ENCODE data around the gene SLC44A2. TPM values are rescaled to one million over a fixed set of nuclear protein-coding genes. Genes with fewer than 3 reads are reported as not detected.

Gene SLC44A2
- total and polyA plus RNA-seq, 3 experiments from 2014 or later, result 70.5 to 285 (median 88.2) TPM

DNA sequence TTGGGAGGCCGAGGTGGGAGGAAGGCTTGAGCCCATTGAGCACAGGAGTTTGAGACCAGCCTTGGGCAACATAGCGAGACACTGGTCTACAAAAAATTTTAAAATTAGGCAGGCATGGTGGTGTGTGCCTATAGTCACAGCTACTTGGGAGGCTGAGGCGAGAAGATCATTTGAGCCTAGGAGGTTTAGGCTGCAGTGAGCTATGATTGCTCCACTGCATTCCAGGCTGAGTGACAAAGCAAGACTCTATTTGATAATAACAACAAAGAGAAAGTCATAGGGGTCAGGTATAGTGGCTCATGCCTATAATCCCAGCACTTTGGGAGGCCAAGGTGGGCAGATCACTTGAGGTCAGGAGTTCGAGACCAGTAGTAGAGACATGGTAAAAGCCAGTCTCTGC is 4.6 kb upstream of the SLC44A2 start:
- no peak overlapping the region for H3K4me3 ChIP-seq (ENCODE audit: low read length)
- ChIA-PET CTCF (interaction anchor here (2.0 to 5.2 kb wide), 2 partner anchors 17 to 24 kb away, joined by 7 to 19 read pairs; no protein-coding TSS in a partner anchor), POLR2A (no interaction called here)
- H3K36me3 ChIP-seq (ENCODE audit: insufficient read depth, low read length), result peaks cover 6% of the 10 kb centered on the region
- H3K9me3 Mint-ChIP-seq, result no peaks in the 10 kb centered on the region
- peaks cover 38 to 64% (median 59%) of the 10 kb centered on the region in 3 donors for H3K4me1 Mint-ChIP-seq
- peaks cover 38% of the 10 kb centered on the region for H3K4me1 ChIP-seq (ENCODE audit: insufficient read depth, low read length)
- peaks cover 0 to 38% (median 2%) of the 10 kb centered on the region in 3 donors for H3K36me3 Mint-ChIP-seq
- no peak overlapping the region for H3K4me3 Mint-ChIP-seq
- H3K27ac Mint-ChIP-seq, result peak overlapping the region in 6 of 8 donors; percentile 13 to 80 (median 63)
- H3K27me3 Mint-ChIP-seq, result no peaks in the 10 kb centered on the region
- H3K9me3 ChIP-seq (ENCODE audit: low read length), result no peaks in the 10 kb centered on the region
- no peak for DNase-seq
- no peak overlapping the region for H3K27ac ChIP-seq (ENCODE audit: low read depth, low read length)
- H3K27me3 ChIP-seq (ENCODE audit: insufficient read depth, low read length, poor library complexity, severe bottlenecking), result no peaks in the 10 kb centered on the region

DNA sequence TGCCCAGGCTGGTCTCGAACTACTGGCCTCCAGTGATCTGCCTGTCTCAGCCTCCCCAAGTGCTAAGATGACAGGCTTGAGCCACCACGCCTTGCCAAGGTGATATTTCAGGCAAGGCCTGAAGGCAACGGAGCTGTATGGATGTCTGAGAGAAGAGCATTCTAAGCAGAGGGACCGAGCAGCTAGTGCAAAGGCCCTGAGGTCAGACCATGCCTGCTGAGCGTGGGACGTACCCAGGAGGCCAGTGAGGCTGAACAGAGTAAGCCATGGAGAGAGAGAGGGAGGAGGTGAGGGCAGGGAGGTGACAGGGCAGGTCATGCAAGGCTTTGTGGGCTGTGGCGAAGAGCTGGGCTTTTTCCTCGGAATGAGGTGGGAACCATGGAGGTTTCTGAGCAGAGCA is 3.4 kb upstream of the SLC44A2 start:
- Mint-ChIP-seq H3K27me3 (no peaks in the 10 kb centered on the region), H3K36me3 (peaks cover 0 to 40% (median 2%) of the 10 kb centered on the region in 3 donors), H3K4me1 (peaks cover 41 to 58% (median 53%) of the 10 kb centered on the region in 3 donors), H3K27ac (peak overlapping the region in 7 of 8 donors; percentile 32 to 97 (median 80)), H3K4me3 (peak overlapping the region in 2 of 7 donors; percentile 2 to 53), H3K9me3 (no peaks in the 10 kb centered on the region)
- Histone ChIP-seq H3K4me1 (ENCODE audit: insufficient read depth, low read length) (peaks cover 30% of the 10 kb centered on the region), H3K27me3 (ENCODE audit: insufficient read depth, low read length, poor library complexity, severe bottlenecking) (no peaks in the 10 kb centered on the region), H3K27ac (ENCODE audit: low read depth, low read length) (no peak overlapping the region), H3K9me3 (ENCODE audit: low read length) (no peaks in the 10 kb centered on the region), H3K4me3 (ENCODE audit: low read length) (no peak overlapping the region), H3K36me3 (ENCODE audit: insufficient read depth, low read length) (peaks cover 6% of the 10 kb centered on the region)
- ChIA-PET POLR2A (no interaction called here), CTCF (interaction anchor here (0.8 to 2.2 kb wide), 2 partner anchors 10 to 23 kb away, joined by 3 to 7 read pairs; no protein-coding TSS in a partner anchor)
- DNase-seq, result no peak

DNA sequence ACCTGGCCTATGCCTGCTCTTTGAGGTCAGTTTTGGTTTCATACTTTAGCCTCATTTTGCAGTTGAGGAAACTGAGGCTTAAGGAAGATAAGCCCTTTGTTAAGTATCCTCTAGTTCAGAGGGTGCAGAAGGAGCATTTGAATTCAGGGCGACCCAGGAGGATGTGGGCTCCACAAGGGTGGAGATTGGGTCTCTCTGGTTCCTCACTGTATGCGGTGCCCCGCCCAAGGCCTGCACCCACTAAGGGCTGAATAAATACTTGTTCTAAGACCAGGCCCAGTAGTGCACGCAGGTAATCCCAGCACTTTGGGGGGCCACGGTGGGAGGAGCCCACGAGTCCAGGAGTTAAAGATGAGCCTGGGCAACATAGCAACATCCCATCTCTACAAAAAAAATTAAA is 768 bp upstream of the SLC44A2 start:
- no peaks in the 10 kb centered on the region for H3K27me3 ChIP-seq (ENCODE audit: insufficient read depth, low read length, poor library complexity, severe bottlenecking)
- Mint-ChIP-seq H3K9me3 (no peaks in the 10 kb centered on the region), H3K4me3 (peak overlapping the region in 6 of 7 donors; percentile 13 to 82 (median 41)), H3K27me3 (no peaks in the 10 kb centered on the region), H3K27ac (peak overlapping the region; percentile 68 to 87 (median 84)), H3K4me1 (peaks cover 33 to 48% (median 43%) of the 10 kb centered on the region in 3 donors), H3K36me3 (peaks cover 0 to 46% (median 10%) of the 10 kb centered on the region in 3 donors)
- no peak overlapping the region for H3K4me3 ChIP-seq (ENCODE audit: low read length)
- peak in 1 of 5 donors; percentile 23 for DNase-seq
- peaks cover 30% of the 10 kb centered on the region for H3K4me1 ChIP-seq (ENCODE audit: insufficient read depth, low read length)
- H3K36me3 ChIP-seq (ENCODE audit: insufficient read depth, low read length), result peaks cover 15% of the 10 kb centered on the region
- H3K9me3 ChIP-seq (ENCODE audit: low read length), result no peaks in the 10 kb centered on the region
- ChIA-PET CTCF (no interaction called here), POLR2A (interaction anchor here (0.6 kb wide), 2 partner anchors 34 to 46 kb away, joined by 4 to 8 read pairs; no protein-coding TSS in a partner anchor)
- no peak overlapping the region for H3K27ac ChIP-seq (ENCODE audit: low read depth, low read length)

DNA sequence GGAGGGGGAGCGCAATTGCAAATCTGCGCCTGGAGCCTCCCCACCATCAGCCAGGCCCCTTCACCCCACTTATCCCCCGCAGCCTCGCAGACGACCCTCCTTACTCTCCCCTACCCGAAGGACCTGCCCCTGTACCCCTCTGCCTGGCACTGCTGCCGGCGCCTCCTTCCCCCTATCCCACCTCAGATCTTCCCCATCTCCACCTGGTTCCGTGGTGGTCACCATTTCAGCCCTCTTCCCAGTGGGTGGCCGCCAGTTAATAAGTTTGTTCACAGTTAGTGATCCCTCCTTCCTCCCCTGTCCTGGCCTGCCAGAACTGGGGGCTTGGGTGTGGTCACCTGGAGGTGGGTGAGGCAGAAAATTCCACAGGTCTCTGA is 397 bp downstream of the SLC44A2 start:
- H3K27ac ChIP-seq (ENCODE audit: low read depth, low read length), result no peak overlapping the region
- H3K27me3 Mint-ChIP-seq, result no peaks in the 10 kb centered on the region
- CTCF ChIA-PET, result interaction anchor here (2.0 to 2.1 kb wide), 2 partner anchors 19 to 45 kb away, joined by 11 to 12 read pairs; no protein-coding TSS in a partner anchor
- H3K27ac Mint-ChIP-seq, result peak overlapping the region in 4 of 8 donors; percentile 51 to 92 (median 56)
- H3K4me3 Mint-ChIP-seq, result no peak overlapping the region
- H3K9me3 ChIP-seq (ENCODE audit: low read length), result no peaks in the 10 kb centered on the region
- no peak for DNase-seq
- peaks cover 29 to 42% (median 38%) of the 10 kb centered on the region in 3 donors for H3K4me1 Mint-ChIP-seq
- no peaks in the 10 kb centered on the region for H3K9me3 Mint-ChIP-seq
- peaks cover 0 to 46% (median 10%) of the 10 kb centered on the region in 3 donors for H3K36me3 Mint-ChIP-seq
- POLR2A ChIA-PET, result no interaction called here
- peaks cover 25% of the 10 kb centered on the region for H3K4me1 ChIP-seq (ENCODE audit: insufficient read depth, low read length)
- no peak overlapping the region for H3K4me3 ChIP-seq (ENCODE audit: low read length)
- H3K36me3 ChIP-seq (ENCODE audit: insufficient read depth, low read length), result peaks cover 20% of the 10 kb centered on the region
- no peaks in the 10 kb centered on the region for H3K27me3 ChIP-seq (ENCODE audit: insufficient read depth, low read length, poor library complexity, severe bottlenecking)

DNA sequence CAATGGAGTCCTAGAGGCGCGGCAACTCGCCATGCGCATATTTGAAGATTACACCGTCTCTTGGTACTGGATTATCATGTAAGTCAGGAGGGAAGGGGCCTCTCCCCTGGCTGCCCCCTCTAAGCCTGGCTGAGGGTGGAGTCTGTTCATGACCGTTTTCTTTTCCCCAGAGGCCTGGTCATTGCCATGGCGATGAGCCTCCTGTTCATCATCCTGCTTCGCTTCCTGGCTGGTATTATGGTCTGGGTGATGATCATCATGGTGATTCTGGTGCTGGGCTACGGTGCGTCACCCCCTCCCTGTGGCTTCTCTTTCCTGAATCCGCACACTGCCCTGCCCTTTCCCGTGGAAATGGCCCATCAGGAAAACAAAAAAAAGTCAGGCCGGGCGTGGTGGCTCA is 6.5 kb downstream of the SLC44A2 start:
- peaks cover 10 to 75% (median 15%) of the 10 kb centered on the region in 3 donors for H3K36me3 Mint-ChIP-seq
- H3K4me3 ChIP-seq (ENCODE audit: low read length), result no peak overlapping the region
- no peaks in the 10 kb centered on the region for H3K4me1 ChIP-seq (ENCODE audit: insufficient read depth, low read length)
- DNase-seq, result no peak
- H3K4me1 Mint-ChIP-seq, result peaks cover 0 to 3% (median 0%) of the 10 kb centered on the region in 3 donors
- POLR2A ChIA-PET, result no interaction called here
- H3K9me3 ChIP-seq (ENCODE audit: low read length), result no peaks in the 10 kb centered on the region
- H3K27me3 ChIP-seq (ENCODE audit: insufficient read depth, low read length, poor library complexity, severe bottlenecking), result no peaks in the 10 kb centered on the region
- H3K36me3 ChIP-seq (ENCODE audit: insufficient read depth, low read length), result peaks cover 62% of the 10 kb centered on the region
- peak overlapping the region in 2 of 8 donors; percentile 55 to 73 for H3K27ac Mint-ChIP-seq
- H3K27ac ChIP-seq (ENCODE audit: low read depth, low read length), result no peak overlapping the region
- H3K27me3 Mint-ChIP-seq, result no peaks in the 10 kb centered on the region
- CTCF ChIA-PET, result interaction anchor here (0.7 kb wide), 1 partner anchor 20 kb away, joined by 3 read pairs; no protein-coding TSS in a partner anchor
- H3K4me3 Mint-ChIP-seq, result no peak overlapping the region
- no peaks in the 10 kb centered on the region for H3K9me3 Mint-ChIP-seq

DNA sequence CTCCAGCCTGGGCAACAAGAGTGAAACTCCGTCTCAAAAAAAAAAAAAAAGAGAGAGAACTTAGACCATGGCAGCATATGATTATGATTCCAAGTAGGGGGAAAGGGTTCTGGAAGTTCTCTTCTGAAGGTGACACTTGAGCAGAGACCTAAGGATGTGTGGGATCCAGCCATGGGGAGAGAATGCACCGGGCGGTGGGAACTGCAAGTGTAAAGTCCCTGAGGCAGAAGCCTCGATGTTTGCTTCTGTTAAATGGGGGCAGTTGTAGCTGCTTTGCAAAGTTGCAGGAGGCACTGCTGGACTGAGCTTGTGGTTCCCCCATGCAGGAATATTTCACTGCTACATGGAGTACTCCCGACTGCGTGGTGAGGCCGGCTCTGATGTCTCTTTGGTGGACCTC is 9.1 kb downstream of the SLC44A2 start:
- ChIA-PET POLR2A (no interaction called here), CTCF (interaction anchor here (0.6 to 3.3 kb wide), 4 partner anchors 10 to 364 kb away, joined by 3 to 18 read pairs (median 4); partner anchors contain the start of gene ICAM1)
- no peak overlapping the region for H3K27ac ChIP-seq (ENCODE audit: low read depth, low read length)
- H3K4me1 ChIP-seq (ENCODE audit: insufficient read depth, low read length), result no peaks in the 10 kb centered on the region
- H3K27me3 ChIP-seq (ENCODE audit: insufficient read depth, low read length, poor library complexity, severe bottlenecking), result no peaks in the 10 kb centered on the region
- no peaks in the 10 kb centered on the region for H3K9me3 Mint-ChIP-seq
- H3K4me3 ChIP-seq (ENCODE audit: low read length), result no peak overlapping the region
- no peaks in the 10 kb centered on the region for H3K27me3 Mint-ChIP-seq
- peaks cover 0 to 10% (median 8%) of the 10 kb centered on the region in 3 donors for H3K4me1 Mint-ChIP-seq
- H3K27ac Mint-ChIP-seq, result no peak overlapping the region
- H3K4me3 Mint-ChIP-seq, result no peak overlapping the region
- DNase-seq, result no peak
- H3K9me3 ChIP-seq (ENCODE audit: low read length), result no peaks in the 10 kb centered on the region
- peaks cover 18 to 81% (median 19%) of the 10 kb centered on the region in 3 donors for H3K36me3 Mint-ChIP-seq
- peaks cover 68% of the 10 kb centered on the region for H3K36me3 ChIP-seq (ENCODE audit: insufficient read depth, low read length)

DNA sequence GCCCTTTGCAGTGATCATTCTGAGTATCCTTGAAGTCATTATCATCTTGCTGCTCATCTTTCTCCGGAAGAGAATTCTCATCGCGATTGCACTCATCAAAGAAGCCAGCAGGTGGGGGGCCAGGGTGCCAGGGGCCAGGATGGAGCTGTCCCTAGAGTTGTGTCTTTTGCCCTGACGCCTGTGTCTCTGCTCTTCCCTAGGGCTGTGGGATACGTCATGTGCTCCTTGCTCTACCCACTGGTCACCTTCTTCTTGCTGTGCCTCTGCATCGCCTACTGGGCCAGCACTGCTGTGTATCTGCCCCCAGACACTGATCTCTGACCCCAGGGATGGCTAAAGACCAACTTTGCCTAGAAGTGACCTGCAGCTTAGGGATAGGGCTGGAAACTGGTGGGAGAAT is 9.6 kb downstream of the SLC44A2 start:
- H3K27ac Mint-ChIP-seq, result peak overlapping the region in 3 of 8 donors; percentile 10 to 94 (median 42)
- no peaks in the 10 kb centered on the region for H3K9me3 Mint-ChIP-seq
- no peak for DNase-seq

DNA sequence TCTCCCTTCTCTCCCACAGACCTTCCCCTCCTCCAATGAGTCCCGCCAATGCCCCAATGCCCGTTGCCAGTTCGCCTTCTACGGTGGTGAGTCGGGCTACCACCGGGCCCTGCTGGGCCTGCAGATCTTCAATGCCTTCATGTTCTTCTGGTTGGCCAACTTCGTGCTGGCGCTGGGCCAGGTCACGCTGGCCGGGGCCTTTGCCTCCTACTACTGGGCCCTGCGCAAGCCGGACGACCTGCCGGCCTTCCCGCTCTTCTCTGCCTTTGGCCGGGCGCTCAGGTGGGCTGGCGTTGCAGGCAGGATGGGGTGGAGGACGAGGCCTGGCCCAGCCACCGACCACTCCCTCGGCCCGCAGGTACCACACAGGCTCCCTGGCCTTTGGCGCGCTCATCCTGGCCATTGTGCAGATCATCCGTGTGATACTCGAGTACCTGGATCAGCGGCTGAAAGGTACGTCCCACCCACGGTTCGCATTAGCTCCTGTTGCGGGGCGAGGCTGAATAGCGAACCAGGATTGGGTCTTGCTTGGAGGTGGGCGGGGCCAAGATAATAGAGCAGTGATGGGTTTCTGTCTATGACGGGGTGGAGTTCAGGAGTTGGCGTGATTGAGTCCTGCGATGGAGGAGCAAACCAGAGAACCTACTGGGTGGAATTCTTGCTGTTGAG is 11.1 kb downstream of the SLC44A2 start:
- H3K27me3 ChIP-seq (ENCODE audit: insufficient read depth, low read length, poor library complexity, severe bottlenecking), result no peaks in the 10 kb centered on the region
- H3K36me3 Mint-ChIP-seq, result peaks cover 16 to 85% (median 19%) of the 10 kb centered on the region in 3 donors
- H3K4me3 ChIP-seq (ENCODE audit: low read length), result no peak overlapping the region
- no peaks in the 10 kb centered on the region for H3K27me3 Mint-ChIP-seq
- H3K4me1 ChIP-seq (ENCODE audit: insufficient read depth, low read length), result no peaks in the 10 kb centered on the region
- H3K4me1 Mint-ChIP-seq, result peaks cover 0 to 10% (median 8%) of the 10 kb centered on the region in 3 donors
- CTCF ChIA-PET, result interaction anchor here (0.8 to 1.7 kb wide), 2 partner anchors 8 to 10 kb away, joined by 3 to 4 read pairs; no protein-coding TSS in a partner anchor
- no peaks in the 10 kb centered on the region for H3K9me3 ChIP-seq (ENCODE audit: low read length)
- POLR2A ChIA-PET, result no interaction called here
- DNase-seq, result no peak
- H3K4me3 Mint-ChIP-seq, result no peak overlapping the region
- H3K36me3 ChIP-seq (ENCODE audit: insufficient read depth, low read length), result peaks cover 62% of the 10 kb centered on the region
- H3K27ac ChIP-seq (ENCODE audit: low read depth, low read length), result no peak overlapping the region
- peak overlapping the region in 4 of 8 donors; percentile 23 to 86 (median 60) for H3K27ac Mint-ChIP-seq
- no peaks in the 10 kb centered on the region for H3K9me3 Mint-ChIP-seq

More for the DNA sequence above, 9.6 kb downstream of the SLC44A2 start:
- Histone ChIP-seq H3K9me3 (ENCODE audit: low read length) (no peaks in the 10 kb centered on the region), H3K27me3 (ENCODE audit: insufficient read depth, low read length, poor library complexity, severe bottlenecking) (no peaks in the 10 kb centered on the region), H3K4me3 (ENCODE audit: low read length) (no peak overlapping the region), H3K4me1 (ENCODE audit: insufficient read depth, low read length) (no peaks in the 10 kb centered on the region), H3K36me3 (ENCODE audit: insufficient read depth, low read length) (peaks cover 68% of the 10 kb centered on the region), H3K27ac (ENCODE audit: low read depth, low read length) (no peak overlapping the region)
- H3K36me3 Mint-ChIP-seq, result peaks cover 18 to 85% (median 19%) of the 10 kb centered on the region in 3 donors
- ChIA-PET POLR2A (no interaction called here), CTCF (interaction anchor here (1.0 to 3.3 kb wide), 3 partner anchors 10 to 54 kb away, joined by 3 to 18 read pairs (median 4); no protein-coding TSS in a partner anchor)
- H3K4me1 Mint-ChIP-seq, result peaks cover 0 to 10% (median 8%) of the 10 kb centered on the region in 3 donors
- H3K27me3 Mint-ChIP-seq, result no peaks in the 10 kb centered on the region
- H3K4me3 Mint-ChIP-seq, result no peak overlapping the region
